Measurements from ENCODE around the gene STARD3. TPM values are rescaled to one million over a fixed set of nuclear protein-coding genes. Genes with fewer than 3 reads are reported as not detected.

Gene STARD3
- total RNA-seq, 1 donor from 2014 or later = 78.2 TPM

DNA sequence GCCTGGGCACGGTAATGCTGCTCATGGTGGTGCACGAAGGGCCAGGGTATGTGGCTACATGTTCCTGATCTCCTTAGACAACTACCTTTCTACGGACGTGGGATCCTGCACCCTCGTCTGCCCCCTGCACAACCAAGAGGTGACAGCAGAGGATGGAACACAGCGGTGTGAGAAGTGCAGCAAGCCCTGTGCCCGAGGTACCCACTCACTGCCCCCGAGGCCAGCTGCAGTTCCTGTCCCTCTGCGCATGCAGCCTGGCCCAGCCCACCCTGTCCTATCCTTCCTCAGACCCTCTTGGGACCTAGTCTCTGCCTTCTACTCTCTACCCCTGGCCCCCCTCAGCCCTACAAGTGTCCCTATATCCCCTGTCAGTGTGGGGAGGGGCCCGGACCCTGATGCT, 74.9 kb downstream of the STARD3 start:
- intact Hi-C loops (cut with DNase I) = no loop called here
- TF ChIP-seq, protein P1, sequence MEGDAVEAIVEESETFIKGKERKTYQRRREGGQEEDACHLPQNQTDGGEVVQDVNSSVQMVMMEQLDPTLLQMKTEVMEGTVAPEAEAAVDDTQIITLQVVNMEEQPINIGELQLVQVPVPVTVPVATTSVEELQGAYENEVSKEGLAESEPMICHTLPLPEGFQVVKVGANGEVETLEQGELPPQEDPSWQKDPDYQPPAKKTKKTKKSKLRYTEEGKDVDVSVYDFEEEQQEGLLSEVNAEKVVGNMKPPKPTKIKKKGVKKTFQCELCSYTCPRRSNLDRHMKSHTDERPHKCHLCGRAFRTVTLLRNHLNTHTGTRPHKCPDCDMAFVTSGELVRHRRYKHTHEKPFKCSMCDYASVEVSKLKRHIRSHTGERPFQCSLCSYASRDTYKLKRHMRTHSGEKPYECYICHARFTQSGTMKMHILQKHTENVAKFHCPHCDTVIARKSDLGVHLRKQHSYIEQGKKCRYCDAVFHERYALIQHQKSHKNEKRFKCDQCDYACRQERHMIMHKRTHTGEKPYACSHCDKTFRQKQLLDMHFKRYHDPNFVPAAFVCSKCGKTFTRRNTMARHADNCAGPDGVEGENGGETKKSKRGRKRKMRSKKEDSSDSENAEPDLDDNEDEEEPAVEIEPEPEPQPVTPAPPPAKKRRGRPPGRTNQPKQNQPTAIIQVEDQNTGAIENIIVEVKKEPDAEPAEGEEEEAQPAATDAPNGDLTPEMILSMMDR (IDR thresholded peaks at IDR 0.05) = no peak
- no peaks in the 10 kb centered on the region for H3K27me3 ChIP-seq

More for the DNA sequence above, 74.9 kb downstream of the STARD3 start:
- peaks cover 67% of the 10 kb centered on the region for H3K36me3 ChIP-seq
- H3K27ac ChIP-seq = no peak overlapping the region
- no peaks in the 10 kb centered on the region for H3K4me1 ChIP-seq
- DNase-seq (no peak), ATAC-seq (no peak)
- no peaks in the 10 kb centered on the region for H3K9me3 ChIP-seq
- no peak overlapping the region for H3K4me3 ChIP-seq

Other genes with a start within 250 kb of the STARD3 start
- gene FBXL20, start 235.5 kb upstream of the STARD3 start, total RNA-seq = 23.9 TPM
- 37.2 TPM for gene MED1, start 185.9 kb upstream of the STARD3 start, total RNA-seq
- gene CDK12, start 175.7 kb upstream of the STARD3 start, total RNA-seq = 53.6 TPM
- gene NEUROD2, start 29.2 kb upstream of the STARD3 start, total RNA-seq = not detected
- gene PPP1R1B, start 10.2 kb upstream of the STARD3 start, total RNA-seq = 25.1 TPM
- 5.3 TPM for gene TCAP, start 28.2 kb downstream of the STARD3 start, total RNA-seq
- gene PNMT, start 31.3 kb downstream of the STARD3 start, total RNA-seq = 4.3 TPM
- 24.5 TPM for gene PGAP3, start 50.9 kb downstream of the STARD3 start, total RNA-seq
- 97.5 TPM for gene ERBB2, start 62.9 kb downstream of the STARD3 start, total RNA-seq
- 48.5 TPM for gene MIEN1, start 93.4 kb downstream of the STARD3 start, total RNA-seq
- gene GRB7, start 100.8 kb downstream of the STARD3 start, total RNA-seq = 25.0 TPM
- 8.2 TPM for gene IKZF3, start 227.2 kb downstream of the STARD3 start, total RNA-seq
- not detected for gene ZPBP2, start 231.1 kb downstream of the STARD3 start, total RNA-seq

Measured in upper lobe of right lung (tissue), 1 donor.